Smooth muscle cell (in vitro differentiated cells): ENCODE measurements around the gene PPRC1. TPM values are rescaled to one million over a fixed set of nuclear protein-coding genes. Genes with fewer than 3 reads are reported as not detected.

ENCODE experiments used
- DNase-seq: peaks from one replicate; lab custom pipeline; 2025; ENCODE audit not compliant: unreplicated experiment; lab: John Stamatoyannopoulos, UW
- H2AFZ ChIP-seq: fragments of 200-600 bp; sonication (generic); 2 replicates; pipeline ENCODE4 v1.6.0; 2016; ENCODE audit warnings: antibody characterized with exemption, low read depth, mild to moderate bottlenecking
- H3F3A ChIP-seq: fragments of 200-600 bp; sonication (generic); 2 replicates; pipeline ENCODE4 v1.6.0; 2017; ENCODE audit warnings: antibody characterized with exemption, low read depth
- H3K27ac ChIP-seq: fragments of 200-600 bp; sonication (generic); 2 replicates; pipeline ENCODE4 v1.5.1; 2016; ENCODE audit warnings: low read depth, mild to moderate bottlenecking
- H3K27me3 ChIP-seq: fragments of 200-600 bp; sonication (generic); 2 replicates; pipeline ENCODE4 v1.6.1; 2016; ENCODE audit warnings: low read depth, mild to moderate bottlenecking
- H3K36me3 ChIP-seq: fragments of 200-600 bp; sonication (generic); 2 replicates; pipeline ENCODE4 v1.5.1; 2016; ENCODE audit warnings: low read depth
- H3K4me1 ChIP-seq: fragments of 200-600 bp; sonication (generic); 2 replicates; pipeline ENCODE4 v1.5.1; 2016; ENCODE audit warnings: low read depth
- H3K4me2 ChIP-seq: fragments of 200-600 bp; sonication (generic); 2 replicates; pipeline ENCODE4 v1.6.0; 2016; ENCODE audit warnings: mild to moderate bottlenecking
- H3K4me3 ChIP-seq: fragments of 200-600 bp; sonication (generic); 2 replicates; pipeline ENCODE4 v1.5.1; 2016; ENCODE audit warnings: mild to moderate bottlenecking
- H3K79me2 ChIP-seq: fragments of 200-600 bp; sonication (generic); 2 replicates; pipeline ENCODE4 v1.6.0; 2016; ENCODE audit warnings: low read depth, mild to moderate bottlenecking
- H3K9ac ChIP-seq: fragments of 200-600 bp; sonication (generic); 2 replicates; pipeline ENCODE4 v1.6.0; 2016; ENCODE audit warnings: low read depth
- H3K9me3 ChIP-seq: fragments of 200-600 bp; sonication (generic); replicated peaks from 2 replicates; pipeline ENCODE4 v1.5.1; 2016; ENCODE audit warnings: low read depth
- H4K20me1 ChIP-seq: fragments of 200-600 bp; sonication (generic); 2 replicates; pipeline ENCODE4 v1.6.0; 2016; ENCODE audit warnings: low read depth
- whole genome bisulfite sequencing: methylation state at CpG from one replicate; pipeline ENCODE4 v1.1.7; 2016; ENCODE audit warnings: low lambda C conversion rate; 5-methylcytosine and 5-hydroxymethylcytosine counted together
- polyA plus RNA-seq: library from polyadenylated mRNA; unstranded; fragments of >200 nt; fragmentation: Nextera tagmentation; extraction: Ambion mirVana; gene quantifications from 2 replicates; pipeline ENCODE4 v1.2.1, GENCODE V29; 2016
- total RNA-seq: library from RNA; depleted of rRNA; stranded (reverse); fragments of >200 nt; gene quantifications from 2 replicates; pipeline ENCODE4 v1.2.3, GENCODE V29; 2014
- TF ChIP-seq, protein P1 (sequence below): fragments of 200-600 bp; sonication (generic); IDR thresholded peaks from 2 replicates; pipeline ENCODE4 v1.5.1; 2017; ENCODE audit warnings: borderline replicate concordance, mild to moderate bottlenecking, antibody characterized with exemption; ENCODE audit not compliant: insufficient read depth, poor library complexity, severe bottlenecking

The PPRC1 gene
- total and polyA plus RNA-seq, 2 experiments from 2014 or later = 36.0 to 38.1 TPM

DNA sequence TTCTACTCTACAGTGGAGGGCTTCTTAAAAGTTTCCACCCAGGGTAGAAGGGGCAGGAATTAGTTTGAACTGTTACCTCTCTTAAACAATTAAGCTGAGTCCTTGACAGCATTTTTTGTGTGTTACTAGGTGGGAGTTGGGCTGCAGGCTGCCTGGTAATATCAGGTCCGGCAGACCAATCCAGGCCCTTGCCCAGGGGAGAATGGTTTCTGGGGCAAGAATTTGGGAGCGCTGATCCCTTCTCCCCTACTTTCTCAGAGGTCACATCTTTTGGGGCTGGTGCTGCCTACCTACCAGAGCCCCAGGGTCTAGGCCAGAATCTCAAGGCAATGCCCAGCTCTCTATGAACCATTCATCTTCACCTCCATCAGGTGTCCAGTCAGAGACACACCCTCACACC is 1.6 kb downstream of the PPRC1 start:
- Histone ChIP-seq H3K9me3 (no peaks in the 10 kb centered on the region), H3K27me3 (no peaks in the 10 kb centered on the region), H3F3A (peaks cover 8% of the 10 kb centered on the region), H3K4me2 (peak overlapping the region; percentile 82), H2AFZ (no peak overlapping the region), H3K27ac (peak overlapping the region; percentile 93), H3K79me2 (peaks cover 62% of the 10 kb centered on the region), H3K4me3 (peak overlapping the region; percentile 86), H3K36me3 (no peaks in the 10 kb centered on the region), H3K4me1 (peaks cover 28% of the 10 kb centered on the region), H4K20me1 (peaks cover 59% of the 10 kb centered on the region), H3K9ac (peak overlapping the region; percentile 94)
- TF ChIP-seq, protein P1, sequence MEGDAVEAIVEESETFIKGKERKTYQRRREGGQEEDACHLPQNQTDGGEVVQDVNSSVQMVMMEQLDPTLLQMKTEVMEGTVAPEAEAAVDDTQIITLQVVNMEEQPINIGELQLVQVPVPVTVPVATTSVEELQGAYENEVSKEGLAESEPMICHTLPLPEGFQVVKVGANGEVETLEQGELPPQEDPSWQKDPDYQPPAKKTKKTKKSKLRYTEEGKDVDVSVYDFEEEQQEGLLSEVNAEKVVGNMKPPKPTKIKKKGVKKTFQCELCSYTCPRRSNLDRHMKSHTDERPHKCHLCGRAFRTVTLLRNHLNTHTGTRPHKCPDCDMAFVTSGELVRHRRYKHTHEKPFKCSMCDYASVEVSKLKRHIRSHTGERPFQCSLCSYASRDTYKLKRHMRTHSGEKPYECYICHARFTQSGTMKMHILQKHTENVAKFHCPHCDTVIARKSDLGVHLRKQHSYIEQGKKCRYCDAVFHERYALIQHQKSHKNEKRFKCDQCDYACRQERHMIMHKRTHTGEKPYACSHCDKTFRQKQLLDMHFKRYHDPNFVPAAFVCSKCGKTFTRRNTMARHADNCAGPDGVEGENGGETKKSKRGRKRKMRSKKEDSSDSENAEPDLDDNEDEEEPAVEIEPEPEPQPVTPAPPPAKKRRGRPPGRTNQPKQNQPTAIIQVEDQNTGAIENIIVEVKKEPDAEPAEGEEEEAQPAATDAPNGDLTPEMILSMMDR = no peak
- DNase-seq = no peak
- 59% methylated on average over 2 of the region's 2 CpGs for WGBS

DNA sequence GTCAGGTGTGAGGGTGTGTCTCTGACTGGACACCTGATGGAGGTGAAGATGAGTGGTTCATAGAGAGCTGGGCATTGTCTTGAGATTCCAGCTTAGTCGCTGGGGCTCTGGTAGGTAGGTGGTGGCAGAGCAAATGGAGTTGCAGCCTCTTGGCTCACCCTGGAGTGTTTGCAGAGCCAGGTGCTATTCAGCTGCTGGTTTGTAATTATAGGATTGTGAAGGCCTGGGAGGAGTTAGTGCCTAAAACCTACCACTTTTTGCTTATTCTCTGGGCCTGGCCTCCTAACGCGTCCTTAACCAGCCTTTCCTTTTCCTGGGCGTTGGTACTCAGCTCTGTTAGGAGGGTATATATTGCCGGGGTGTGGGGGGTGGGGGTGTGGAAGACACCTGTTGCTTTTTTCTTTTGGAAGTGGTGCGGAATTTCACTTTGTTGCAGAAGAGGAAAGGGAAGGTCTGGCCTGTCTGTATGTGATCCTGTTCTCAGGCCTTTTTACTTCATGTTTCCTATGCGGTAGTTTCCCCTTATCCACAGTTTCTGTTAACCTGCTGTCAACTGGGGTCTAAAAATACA is 3.2 kb downstream of the PPRC1 start:
- Histone ChIP-seq H3K9me3 (no peaks in the 10 kb centered on the region), H4K20me1 (peaks cover 75% of the 10 kb centered on the region)
- 86% methylated on average over 7 of the region's 7 CpGs for WGBS

DNA sequence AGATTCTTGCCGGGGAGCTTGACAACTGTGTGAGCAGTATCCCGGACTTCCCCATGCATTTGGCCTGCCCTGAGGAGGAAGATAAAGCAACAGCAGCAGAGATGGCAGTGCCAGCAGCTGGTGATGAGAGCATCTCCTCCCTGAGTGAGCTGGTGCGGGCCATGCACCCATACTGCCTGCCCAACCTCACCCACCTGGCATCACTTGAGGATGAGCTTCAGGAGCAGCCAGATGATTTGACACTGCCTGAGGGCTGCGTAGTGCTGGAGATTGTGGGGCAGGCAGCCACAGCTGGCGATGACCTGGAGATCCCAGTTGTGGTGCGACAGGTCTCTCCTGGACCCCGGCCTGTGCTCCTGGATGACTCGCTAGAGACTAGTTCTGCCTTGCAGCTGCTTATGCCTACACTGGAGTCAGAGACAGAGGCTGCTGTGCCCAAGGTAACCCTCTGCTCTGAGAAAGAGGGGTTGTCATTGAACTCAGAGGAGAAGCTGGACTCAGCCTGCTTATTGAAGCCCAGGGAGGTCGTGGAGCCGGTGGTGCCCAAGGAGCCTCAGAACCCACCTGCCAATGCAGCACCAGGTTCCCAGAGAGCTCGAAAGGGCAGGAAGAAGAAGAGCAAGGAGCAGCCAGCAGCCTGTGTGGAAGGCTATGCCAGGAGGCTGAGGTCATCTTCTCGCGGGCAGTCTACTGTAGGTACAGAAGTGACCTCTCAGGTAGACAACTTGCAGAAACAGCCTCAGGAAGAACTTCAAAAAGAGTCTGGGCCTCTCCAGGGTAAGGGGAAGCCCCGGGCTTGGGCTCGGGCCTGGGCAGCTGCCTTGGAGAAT is 6.7 kb downstream of the PPRC1 start:
- H3K9ac ChIP-seq = no peak overlapping the region
- peaks cover 96% of the 10 kb centered on the region for H4K20me1 ChIP-seq
- H3K79me2 ChIP-seq = peaks cover 91% of the 10 kb centered on the region
- no peaks in the 10 kb centered on the region for H3K36me3 ChIP-seq
- 98% methylated on average over 15 of the region's 15 CpGs for WGBS
- TF ChIP-seq, protein P1 = no peak
- no peak for DNase-seq
- H3K4me2 ChIP-seq = no peak overlapping the region
- H3K27ac ChIP-seq = no peak overlapping the region
- no peaks in the 10 kb centered on the region for H3K27me3 ChIP-seq
- H2AFZ ChIP-seq = no peak overlapping the region
- H3K4me1 ChIP-seq = peaks cover 23% of the 10 kb centered on the region
- no peaks in the 10 kb centered on the region for H3K9me3 ChIP-seq
- no peak overlapping the region for H3K4me3 ChIP-seq
- no peaks in the 10 kb centered on the region for H3F3A ChIP-seq

More for the DNA sequence above, 3.2 kb downstream of the PPRC1 start:
- peaks cover 28% of the 10 kb centered on the region for H3K4me1 ChIP-seq
- no peaks in the 10 kb centered on the region for H3K36me3 ChIP-seq
- TF ChIP-seq, protein P1 = no peak
- H3K4me2 ChIP-seq = peak overlapping the region; percentile 41
- no peak overlapping the region for H3K9ac ChIP-seq
- peaks cover 8% of the 10 kb centered on the region for H3F3A ChIP-seq
- H2AFZ ChIP-seq = no peak overlapping the region
- peaks cover 78% of the 10 kb centered on the region for H3K79me2 ChIP-seq
- H3K27ac ChIP-seq = no peak overlapping the region
- H3K27me3 ChIP-seq = no peaks in the 10 kb centered on the region
- H3K4me3 ChIP-seq = no peak overlapping the region
- no peak for DNase-seq

DNA sequence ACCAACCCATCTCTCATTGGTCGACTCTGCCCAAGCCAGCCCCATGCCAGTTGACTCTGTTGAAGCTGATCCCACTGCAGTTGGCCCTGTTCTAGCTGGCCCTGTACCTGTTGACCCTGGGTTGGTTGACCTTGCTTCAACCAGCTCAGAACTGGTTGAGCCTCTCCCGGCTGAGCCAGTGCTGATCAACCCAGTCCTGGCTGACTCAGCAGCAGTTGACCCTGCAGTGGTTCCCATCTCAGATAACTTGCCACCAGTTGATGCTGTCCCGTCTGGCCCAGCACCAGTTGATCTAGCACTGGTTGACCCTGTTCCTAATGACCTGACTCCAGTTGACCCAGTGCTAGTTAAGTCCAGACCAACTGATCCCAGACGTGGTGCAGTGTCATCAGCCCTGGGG is 7.4 kb downstream of the PPRC1 start:
- H3K4me1 ChIP-seq = peaks cover 15% of the 10 kb centered on the region
- WGBS = 96% methylated on average over 4 of the region's 4 CpGs
- peaks cover 84% of the 10 kb centered on the region for H3K79me2 ChIP-seq
- no peaks in the 10 kb centered on the region for H3K36me3 ChIP-seq
- no peak for DNase-seq
- no peak overlapping the region for H2AFZ ChIP-seq
- H3K9me3 ChIP-seq = no peaks in the 10 kb centered on the region
- no peak overlapping the region for H3K9ac ChIP-seq
- TF ChIP-seq, protein P1 = no peak
- no peak overlapping the region for H3K4me3 ChIP-seq
- no peaks in the 10 kb centered on the region for H3K27me3 ChIP-seq
- no peak overlapping the region for H3K27ac ChIP-seq
- no peaks in the 10 kb centered on the region for H3F3A ChIP-seq
- H4K20me1 ChIP-seq = peaks cover 96% of the 10 kb centered on the region
- no peak overlapping the region for H3K4me2 ChIP-seq
